Activated naive CD4-positive, alpha-beta T cell treated with Interleukin-2 at 50 U/mL for 16 hours (primary cell): ENCODE data around the gene HAUS5.
"Not testable (repeated sequence)": the region's sequence is repeated elsewhere in the genome, so short reads cannot be mapped to it uniquely, and the experiment has no call there.

Source experiments
- DNase-seq: peaks from one replicate; pipeline ENCODE4 v3.0.0-alpha.2; 2020

The HAUS5 gene

DNA sequence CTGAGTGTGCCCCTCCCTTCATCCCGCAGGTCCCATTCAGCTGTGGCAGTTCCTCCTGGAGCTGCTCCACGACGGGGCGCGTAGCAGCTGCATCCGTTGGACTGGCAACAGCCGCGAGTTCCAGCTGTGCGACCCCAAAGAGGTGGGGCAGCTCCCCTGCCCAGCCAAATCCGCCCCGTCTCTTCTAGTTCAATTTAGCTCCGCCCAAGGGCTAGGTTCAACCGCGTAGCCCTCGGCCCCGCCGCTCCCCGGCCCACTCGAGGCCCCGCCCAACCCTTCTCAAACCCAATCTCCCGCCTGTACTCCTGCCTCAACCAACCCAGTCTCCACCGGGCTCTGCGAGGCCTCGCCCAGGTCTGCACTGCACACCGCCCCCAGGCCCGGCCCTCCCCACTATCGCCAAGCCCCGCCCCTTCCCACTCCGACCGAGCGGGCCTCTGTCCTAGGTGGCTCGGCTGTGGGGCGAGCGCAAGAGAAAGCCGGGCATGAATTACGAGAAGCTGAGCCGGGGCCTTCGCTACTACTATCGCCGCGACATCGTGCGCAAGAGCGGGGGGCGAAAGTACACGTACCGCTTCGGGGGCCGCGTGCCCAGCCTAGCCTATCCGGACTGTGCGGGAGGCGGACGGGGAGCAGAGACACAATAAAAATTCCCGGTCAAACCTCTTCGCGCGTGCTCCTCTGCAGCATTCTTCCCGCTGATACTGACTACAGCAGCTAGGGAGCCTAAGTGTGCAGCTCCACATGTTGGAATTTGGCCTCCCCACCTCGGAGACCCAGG, 31.9 kb downstream of the HAUS5 start:
- DNase-seq = peak; percentile 97

DNA sequence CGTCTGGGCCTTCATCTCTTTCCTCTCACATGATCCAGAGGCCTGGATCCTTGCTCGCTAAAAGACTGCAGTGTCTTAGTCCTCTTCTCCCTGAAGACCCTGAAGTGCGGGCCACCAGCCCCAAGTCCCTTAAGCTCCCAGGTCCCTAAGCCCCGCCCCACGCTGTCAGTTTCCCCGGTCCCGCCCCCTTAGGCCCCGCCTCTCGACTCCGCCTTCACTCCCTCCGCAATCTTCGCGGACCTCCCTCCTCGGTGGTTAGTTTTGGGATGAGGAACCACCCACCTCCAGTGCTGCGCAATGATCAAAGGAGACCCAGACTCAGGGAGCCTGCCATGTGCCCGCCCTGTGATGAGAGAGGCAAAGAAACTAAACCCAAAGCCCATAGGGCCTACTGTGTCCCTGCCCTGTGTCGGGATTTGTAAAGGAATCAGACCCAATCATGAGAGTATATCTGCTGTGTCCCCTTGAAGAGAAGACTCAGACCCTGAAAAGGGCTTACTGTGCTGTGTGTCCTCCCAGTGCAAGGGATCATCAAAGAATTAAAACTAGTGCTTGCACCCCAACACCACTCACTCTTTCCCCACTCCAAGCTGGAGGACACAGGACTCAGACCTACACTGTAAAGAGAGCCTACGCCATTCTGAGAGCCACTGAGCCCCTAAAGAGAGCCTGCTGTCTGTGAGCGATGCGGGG, 32.6 kb downstream of the HAUS5 start:
- peak; percentile 78 for DNase-seq

DNA sequence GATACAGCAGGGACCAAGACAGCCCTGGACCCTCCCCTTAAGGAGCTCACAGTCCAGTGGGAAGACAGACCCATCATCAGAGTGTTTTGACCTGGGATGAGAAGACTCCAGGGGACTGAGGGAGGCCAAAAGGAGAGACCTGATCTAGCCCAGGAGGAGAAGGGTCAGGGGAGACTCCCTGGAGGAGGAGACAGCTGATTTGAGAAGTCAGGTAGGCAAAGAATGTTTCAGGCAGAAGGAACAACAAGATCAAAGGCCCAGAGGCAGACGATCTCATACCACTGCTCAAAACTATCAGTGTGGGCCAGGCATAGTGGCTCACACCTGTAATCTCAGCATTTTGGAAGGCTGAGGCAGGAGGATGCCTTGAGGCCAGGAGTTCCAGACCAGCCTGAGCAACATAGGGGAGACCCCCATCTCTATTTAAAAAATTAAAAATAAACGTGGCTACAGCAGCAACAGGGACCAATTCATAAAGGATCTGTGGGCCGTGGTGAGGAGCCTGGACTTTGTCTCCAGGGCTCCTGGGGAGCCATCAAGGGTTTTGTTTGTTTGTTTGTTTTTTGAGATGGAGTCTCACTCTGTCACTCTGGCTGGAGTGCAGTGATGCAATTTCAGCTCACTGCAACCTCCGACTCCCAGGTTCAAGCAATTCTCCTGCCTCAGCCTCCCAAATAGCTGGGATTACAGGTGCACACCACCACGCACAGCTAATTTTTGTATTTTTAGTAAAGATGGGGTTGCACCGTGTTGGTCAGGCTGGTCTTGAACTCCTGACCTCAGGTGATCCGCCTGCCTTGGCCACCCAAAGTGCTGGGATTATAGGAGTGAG, 33.4 kb downstream of the HAUS5 start:
- no peak for DNase-seq

DNA sequence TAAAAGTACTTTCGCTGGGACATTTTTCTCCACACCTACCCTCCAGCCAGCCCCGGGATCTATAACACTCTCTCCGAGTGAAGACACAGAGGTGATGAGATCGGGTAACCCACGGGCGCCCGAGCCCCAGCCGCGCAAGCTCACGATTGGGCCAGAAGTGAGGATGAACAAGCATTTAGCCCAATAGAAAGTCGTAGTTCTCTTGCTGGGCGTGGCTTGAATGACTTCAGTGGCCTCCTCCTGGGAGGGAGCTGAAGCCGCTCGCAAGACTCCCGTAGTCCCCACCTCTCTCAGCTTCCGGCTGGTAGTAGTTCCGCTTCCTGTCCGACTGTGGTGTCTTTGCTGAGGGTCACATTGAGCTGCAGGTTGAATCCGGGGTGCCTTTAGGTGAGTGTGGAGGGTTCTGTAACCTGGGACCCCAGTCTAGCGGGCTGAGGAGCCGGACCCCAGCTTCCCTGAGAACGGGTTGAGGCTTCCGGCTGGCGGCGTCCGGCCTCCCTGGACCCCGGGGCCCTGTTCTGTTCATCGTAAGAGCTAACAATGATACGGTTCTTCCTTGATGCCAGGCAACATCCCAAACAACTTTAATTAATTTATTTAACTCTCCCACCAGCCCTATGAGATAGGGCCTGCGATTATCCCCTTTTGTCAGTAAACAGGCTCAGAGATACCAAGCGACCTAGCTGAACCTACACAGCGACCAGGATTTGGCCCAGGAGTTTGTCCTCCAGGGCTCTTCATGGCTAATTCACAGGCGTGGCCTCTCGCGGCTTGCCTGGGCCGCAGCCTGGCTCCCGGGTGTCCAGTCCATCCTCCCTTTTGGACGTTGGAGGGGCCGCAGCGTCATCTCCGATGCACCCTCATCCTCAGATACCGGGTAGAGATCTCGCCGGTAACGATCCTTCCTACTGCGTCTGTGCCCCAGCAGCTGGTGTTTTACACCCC, 35.8 kb downstream of the HAUS5 start, which contains the start of gene COX6B1:
Gene COX6B1 (plus strand): TSS at position 307 of the 945 bp plus-strand sequence. CDS start 2,921 bp downstream, outside the sequence.
- DNase-seq = peak; percentile 93

DNA sequence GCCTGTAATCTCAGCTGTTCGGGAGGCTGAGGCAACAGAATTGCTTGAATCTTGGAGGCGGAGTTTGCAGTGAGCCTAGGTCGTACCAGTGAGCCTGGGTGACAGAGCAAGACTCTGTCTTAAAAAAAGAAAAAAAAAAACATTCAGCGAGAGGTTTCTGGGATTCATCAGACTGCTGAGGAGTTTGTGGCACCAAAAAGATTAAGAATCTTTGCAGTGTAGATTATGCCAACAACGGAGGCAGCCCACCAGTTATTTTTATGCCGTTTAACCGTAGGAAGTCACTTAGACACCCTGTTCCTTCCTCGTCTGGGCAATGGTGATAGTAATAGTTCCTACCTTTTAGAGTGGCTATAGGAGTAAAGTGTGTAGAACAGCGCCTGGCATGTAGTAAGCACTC, 38.0 kb downstream of the HAUS5 start:
- no peak for DNase-seq

DNA sequence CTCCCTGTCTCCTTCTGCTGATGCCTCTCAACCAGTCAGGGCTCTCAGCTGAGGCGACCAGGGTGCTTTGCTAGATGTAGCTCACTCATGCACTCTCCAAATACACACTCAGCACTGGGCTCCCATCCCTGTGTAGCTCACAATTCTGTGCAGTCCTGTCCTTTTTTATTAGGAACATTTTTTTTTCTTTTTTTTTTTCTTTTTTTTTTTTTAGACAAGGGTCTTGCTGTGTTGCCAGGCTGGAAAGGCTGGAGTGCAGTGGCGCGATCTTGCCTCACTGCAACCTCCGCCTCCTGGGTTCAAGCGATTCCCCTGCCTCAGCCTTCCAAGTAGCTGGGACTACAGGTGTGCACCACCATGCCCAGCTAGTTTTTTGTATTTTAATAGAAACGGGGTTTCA, 42.3 kb downstream of the HAUS5 start:
- DNase-seq = not testable (repeated sequence)

DNA sequence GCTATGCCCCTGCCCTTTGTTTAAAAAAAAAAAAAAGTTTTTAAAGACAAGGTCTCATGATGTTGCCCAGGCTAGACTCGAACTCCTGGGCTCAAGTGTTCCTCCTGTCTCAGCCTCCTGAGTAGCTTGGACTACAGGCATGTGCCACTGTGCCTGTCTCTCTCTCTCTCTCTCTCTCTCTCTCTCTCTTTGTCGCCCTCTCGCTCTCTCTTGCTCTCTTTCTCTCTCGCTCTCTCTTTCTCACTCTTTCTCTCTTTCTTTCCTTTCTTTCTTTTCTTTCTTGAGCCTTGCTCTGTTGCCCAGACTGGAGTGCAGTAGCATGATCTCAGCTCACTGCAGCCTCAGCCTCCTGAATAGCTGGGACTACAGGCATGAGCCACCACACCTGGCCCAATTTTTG, 43.1 kb downstream of the HAUS5 start:
- DNase-seq = no peak

DNA sequence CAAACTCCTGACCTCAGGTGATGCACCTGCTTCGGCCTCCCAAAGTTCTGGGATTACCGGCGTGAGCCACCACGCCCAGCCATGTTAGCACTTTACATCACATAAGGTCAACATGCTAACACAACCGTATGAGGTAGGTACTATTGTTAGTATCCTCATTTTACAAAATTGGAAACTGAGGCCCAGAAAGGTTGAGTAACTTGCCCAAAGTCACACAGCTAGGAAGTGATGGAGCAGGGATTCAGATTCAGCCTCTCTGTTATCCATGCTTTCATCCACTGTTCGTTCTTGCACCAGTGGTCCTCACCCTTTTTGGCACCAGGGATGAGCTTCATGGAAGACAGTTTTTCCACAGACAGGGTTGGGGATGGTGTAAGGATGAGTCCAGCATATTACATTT, 44.2 kb downstream of the HAUS5 start:
- DNase-seq = no peak

DNA sequence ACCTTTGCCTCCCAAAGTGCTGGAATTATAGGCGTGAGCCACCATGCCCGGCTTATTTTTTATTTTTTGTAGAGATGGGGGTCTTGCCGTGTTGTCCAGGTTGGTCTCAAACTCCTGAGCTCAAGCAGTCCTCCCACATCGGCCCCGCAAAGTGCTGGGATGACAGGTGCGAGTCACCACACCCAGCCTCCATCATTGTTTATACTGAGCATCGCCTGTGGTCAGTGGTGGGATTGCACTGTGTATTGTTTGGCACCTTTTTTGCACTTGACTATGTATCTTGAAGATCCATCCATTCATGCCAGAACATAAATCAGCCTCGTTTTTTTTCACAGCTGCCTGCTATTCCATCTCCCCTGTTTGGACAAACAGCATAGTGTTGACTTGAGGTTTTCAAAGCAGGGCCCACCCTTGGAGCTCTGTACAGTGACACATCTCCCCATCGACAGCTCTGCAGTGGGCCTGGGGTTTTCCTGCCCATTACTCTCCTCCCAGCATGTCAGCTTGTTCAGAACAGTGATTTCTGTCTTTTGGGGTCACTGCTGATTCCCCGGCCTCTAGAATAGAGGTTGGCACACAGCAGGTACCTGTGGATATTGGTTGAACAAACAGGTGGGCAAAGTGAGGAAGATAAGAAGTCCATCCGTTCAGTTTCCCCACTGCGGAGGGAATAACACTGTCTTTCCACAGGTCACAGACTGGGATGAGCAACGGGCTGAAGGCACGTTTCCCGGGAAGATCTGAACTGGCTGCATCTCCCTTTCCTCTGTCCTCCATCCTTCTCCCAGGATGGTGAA, 45.6 kb downstream of the HAUS5 start:
- no peak for DNase-seq

DNA sequence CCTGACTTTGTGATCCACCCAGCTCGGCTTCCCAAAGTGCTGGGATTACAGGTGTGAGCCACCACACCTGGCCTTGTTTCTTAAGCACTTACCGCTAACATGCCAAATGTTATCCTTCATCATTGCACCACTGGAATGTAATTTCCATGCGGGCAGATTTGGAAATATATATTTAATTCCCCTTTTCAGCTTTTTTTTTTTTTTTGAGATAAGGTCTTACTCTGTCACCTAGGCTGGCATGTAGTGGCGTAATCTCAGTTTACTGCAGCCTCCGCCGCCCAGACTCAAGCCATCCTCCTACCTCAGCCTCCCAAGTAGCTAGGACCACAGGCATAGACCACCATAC, 49.4 kb downstream of the HAUS5 start:
- DNase-seq = no peak

DNA sequence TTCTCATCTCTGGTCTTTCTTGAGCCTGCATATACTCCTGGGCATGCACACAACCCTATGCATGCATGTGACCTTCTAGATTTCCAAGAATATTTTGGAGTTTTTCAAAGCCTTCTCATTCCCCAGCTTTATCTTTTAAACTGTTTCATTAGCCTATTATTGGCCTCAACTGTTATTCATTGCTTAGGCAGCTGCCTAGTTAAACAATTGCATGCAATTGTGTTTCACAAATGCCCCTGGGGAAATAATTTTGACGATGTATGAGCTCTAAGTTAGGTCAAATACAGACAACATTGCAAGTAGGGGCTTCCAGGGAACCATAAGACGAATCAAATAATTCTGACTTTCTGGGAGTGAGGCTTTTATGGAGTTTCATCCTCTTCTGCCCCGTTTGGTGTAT, 51.4 kb downstream of the HAUS5 start:
- no peak for DNase-seq

DNA sequence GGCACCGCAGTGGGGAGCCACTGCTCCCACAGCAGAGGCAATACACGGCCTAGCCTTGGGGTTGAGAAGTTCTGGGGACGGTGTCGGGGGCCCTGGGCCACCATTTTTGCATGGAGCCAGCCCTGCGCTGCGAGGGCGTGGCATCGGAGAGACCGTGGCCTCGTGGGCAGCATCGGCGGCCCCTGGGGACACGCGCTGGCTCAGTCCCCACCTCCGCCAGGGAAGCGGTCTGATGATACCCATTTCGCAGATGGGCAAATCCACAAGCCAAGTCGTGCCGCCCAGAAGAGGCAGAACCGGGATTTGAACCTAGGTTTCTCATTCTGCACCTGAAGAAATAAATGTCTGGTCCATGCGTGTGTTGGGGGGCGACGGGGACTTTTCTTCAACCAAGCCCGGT, 52.6 kb downstream of the HAUS5 start:
- DNase-seq = no peak

DNA sequence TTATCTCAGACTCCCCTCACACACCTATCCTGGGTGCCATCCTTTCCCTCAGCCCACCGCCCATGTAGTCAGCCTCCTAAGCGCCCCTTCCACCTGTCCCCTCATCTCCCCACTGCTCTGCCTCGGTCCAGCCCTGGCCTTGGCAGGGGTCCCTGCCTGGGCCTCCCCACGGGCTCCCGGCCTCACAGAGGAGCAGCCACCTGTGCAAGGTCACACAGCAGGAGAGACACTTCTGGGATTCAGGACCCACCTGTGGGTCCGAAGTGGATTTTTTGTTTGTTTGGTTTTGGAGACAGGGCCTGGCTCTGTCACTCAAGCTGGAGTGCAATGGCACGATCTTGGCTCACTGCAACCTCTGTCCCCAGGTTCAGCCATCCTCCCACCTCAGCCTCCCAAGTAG, 53.1 kb downstream of the HAUS5 start:
- no peak for DNase-seq

DNA sequence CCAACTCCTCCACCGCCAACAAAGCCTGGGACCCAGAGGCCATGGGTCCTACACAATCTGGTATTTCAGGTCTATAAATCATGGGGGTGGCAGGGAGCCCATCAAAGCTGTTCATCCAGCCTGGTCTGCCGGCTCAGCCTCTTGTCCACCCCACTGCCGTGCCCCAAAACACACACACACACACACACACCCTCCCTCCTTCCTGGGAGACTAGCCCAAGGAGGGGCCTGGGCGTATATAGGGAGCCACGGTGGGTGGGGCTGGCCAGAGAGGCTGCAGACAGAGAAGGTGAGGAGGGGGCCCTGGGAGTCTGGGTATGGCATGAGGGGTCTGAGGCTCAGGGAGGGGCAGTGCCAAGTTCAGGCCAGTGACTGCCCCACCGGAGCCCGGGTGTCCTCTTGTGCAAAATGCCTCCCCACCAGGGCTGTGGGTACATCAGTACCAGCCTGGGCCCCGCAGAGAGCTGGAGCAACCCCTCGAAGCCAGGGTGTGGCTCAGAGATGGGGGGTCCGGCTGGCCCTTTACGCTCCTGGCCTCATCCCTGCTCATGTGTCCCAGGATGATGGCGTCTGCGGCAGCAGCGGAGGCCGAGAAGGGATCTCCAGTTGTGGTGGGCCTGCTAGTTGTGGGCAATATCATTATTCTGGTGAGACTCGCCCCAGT, 53.8 kb downstream of the HAUS5 start, which contains the start of gene UPK1A:
Gene UPK1A (plus strand): TSS at position 267 of the 663 bp plus-strand sequence. CDS start 296 bp downstream, at position 563.
- DNase-seq = no peak

DNA sequence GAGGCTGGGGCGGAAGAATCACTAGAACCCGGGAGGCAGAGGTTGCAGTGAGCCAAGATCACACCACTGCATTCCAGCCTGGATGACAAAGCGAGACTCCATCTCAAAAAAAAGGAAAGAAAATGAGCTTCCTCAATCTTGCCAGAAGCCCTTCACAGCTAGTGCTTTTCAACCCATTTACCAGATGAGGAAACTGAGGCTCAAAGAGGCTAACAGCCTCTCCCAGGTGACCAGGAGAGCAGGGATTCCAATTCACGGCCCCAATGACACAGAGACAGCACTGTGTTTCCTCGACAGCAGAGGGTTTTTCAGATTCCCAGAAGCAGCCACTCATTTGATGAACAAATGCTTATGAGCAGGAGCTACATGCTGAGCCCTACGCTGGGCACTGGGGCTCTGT, 57.0 kb downstream of the HAUS5 start:
- DNase-seq = no peak

DNA sequence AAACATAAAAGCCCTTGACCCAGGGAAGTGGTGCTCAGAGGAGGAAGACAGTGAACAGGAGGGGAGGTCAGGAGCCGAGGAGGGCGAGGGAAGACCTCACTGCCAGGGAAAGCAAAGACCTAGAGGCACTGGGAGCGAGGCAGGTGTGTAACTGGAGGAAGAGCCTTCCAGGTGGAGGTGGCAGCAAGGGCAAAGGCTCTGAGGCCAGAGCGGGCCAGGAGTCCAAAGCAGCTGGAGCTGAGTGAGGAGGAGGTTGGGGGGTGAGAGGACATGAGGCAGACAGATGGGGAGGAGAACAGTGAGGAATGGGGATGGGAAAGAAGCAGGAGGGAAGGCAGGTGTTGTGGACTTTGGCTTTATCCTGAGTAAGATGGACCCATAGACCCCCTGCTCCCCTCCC, 57.4 kb downstream of the HAUS5 start:
- no peak for DNase-seq

DNA sequence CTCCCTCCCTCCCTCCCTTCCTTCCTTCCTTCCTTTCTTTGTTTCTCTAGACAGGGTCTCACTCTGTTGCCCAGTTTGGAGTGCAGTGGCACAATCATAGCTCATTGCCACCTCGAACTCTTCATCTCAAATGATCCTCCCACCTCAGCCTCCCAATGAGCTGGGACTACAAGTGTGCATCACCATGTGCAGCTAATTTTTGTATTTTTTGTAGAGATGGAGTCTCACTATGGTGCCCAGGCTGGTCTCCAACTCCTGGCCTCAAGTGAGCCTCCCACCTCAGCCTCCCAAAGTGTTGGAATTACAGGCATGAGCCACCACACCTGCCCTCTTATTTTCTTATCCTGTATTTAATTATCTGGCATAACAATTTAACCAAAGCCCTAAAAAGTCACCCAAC, 58.2 kb downstream of the HAUS5 start:
- DNase-seq = no peak

DNA sequence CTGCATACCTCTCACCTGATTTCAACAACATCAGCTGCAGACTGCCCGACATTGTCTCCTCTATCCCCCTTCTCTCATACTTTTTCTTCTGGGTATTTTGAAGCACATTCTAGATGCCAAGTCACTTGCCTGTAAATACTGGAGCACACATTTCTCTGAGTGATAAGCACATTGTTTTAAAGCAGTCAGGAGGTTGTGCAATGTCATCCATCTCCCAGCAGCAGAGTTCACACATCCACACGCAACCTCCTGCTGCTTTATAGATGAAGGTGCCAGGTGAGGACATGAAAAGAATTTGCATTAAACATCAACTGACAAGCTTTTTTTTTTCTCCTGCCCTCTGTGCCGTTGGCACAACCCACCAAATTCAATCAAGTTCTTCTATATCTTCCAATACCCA, 59.3 kb downstream of the HAUS5 start:
- DNase-seq = no peak

DNA sequence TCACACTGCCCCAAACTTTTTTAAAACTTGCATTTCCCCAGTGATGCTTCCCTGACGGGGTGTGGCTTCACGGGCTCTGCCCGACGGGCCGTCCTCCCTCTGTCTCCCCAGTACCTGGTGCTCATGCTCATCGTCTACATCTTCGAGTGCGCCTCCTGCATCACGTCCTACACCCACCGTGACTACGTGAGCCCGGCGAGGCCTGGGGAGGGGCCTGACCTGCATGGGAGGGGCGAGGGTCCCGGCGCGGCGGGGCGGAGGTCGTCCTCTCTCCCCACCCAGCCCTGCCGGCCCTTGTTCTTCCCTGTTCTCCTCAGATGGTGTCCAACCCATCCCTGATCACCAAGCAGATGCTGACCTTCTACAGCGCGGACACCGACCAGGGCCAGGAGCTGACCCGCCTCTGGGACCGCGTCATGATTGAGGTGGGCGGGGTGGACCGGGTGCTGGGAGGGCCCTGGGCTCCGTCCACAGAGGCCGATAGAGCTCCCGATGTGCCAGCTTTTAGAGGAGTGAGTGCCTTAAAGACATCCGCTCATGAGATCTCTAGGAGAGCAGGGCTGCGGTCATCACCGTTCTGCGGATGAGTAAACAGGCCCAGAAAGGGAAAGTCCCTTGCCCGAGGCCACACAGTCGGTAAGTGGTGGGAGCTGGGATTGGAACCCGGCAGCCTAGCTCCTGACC, 60.7 kb downstream of the HAUS5 start:
- peak; percentile 63 for DNase-seq
